Parathyroid adenoma (tissue), 2 donors: ENCODE data around the gene SKOR1.

Source experiments
- H2AFZ ChIP-seq: fragments of 300-600 bp; sonication (generic); one replicate; pipeline ENCODE4 v1.7.0; 2017; ENCODE audit warnings: antibody characterized with exemption, mild to moderate bottlenecking
- H3K27ac ChIP-seq: fragments of 300-600 bp; sonication (generic); one replicate; pipeline ENCODE4 v1.7.0; 2017
- H3K27me3 ChIP-seq: fragments of 300-600 bp; sonication (generic); one replicate; pipeline ENCODE4 v1.7.0; 2017; ENCODE audit warnings: low read length; ENCODE audit not compliant: control insufficient read depth, insufficient read depth
- H3K36me3 ChIP-seq: fragments of 300-600 bp; sonication (generic); one replicate; pipeline ENCODE4 v1.7.0; 2017; ENCODE audit warnings: low read length; ENCODE audit not compliant: control insufficient read depth, insufficient read depth
- H3K4me1 ChIP-seq: fragments of 300-600 bp; sonication (generic); one replicate; pipeline ENCODE4 v1.7.0; 2017; ENCODE audit warnings: control low read depth
- H3K4me2 ChIP-seq: fragments of 300-600 bp; sonication (generic); one replicate; pipeline ENCODE4 v1.7.0; 2017; ENCODE audit warnings: low read length
- H3K4me3 ChIP-seq: fragments of 300-600 bp; sonication (generic); one replicate; pipeline ENCODE4 v1.7.0; 2017; ENCODE audit warnings: low read depth, low read length
- H3K79me2 ChIP-seq: fragments of 300-600 bp; sonication (generic); one replicate; pipeline ENCODE4 v1.7.0; 2017; ENCODE audit warnings: control low read depth
- H3K9ac ChIP-seq: fragments of 300-600 bp; sonication (generic); one replicate; pipeline ENCODE4 v1.7.0; 2017; ENCODE audit warnings: mild to moderate bottlenecking
- H3K9me3 ChIP-seq: fragments of 300-600 bp; sonication (generic); one replicate; pipeline ENCODE4 v1.7.0; 2017; ENCODE audit warnings: low read length; ENCODE audit not compliant: control insufficient read depth
- CTCF ChIP-seq: fragments of 300-600 bp; sonication (generic); IDR thresholded peaks from one replicate; pipeline ENCODE4 v1.7.0; 2017; ENCODE audit warnings: antibody characterized with exemption, mild to moderate bottlenecking
- donor health status: primary hyperparathyroidism.

Gene SKOR1

DNA sequence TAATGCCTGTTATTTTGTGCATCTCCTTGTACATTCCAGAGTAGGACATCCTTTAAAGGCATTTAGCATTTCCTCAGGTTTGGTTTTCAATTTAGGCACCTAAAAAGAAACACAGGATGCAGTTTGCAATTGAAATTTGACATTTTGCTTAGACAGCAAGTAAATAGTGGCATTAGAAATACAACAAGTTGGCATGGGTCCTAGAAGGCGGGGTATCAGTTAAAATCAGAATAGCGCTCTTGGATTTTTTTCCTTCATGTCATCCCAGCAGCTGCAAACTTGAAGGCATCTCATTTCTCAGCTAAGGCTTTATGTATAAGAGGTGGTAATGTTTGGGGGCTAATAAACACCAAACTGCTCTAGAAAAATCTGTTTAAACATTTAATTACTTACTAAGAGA, 47.5 kb upstream of the SKOR1 start:
- H3K4me2 ChIP-seq: no peak overlapping the region
- no peak for TF ChIP-seq CTCF
- H2AFZ ChIP-seq: no peak overlapping the region
- no peaks in the 10 kb centered on the region for H3K79me2 ChIP-seq
- H3K4me1 ChIP-seq: no peaks in the 10 kb centered on the region
- H3K9me3 ChIP-seq: no peaks in the 10 kb centered on the region
- H3K4me3 ChIP-seq: no peak overlapping the region
- H3K27ac ChIP-seq: no peak overlapping the region
- H3K36me3 ChIP-seq: no peaks in the 10 kb centered on the region
- no peak overlapping the region for H3K9ac ChIP-seq
- no peaks in the 10 kb centered on the region for H3K27me3 ChIP-seq

- TF ChIP-seq CTCF: no peak
- no peak overlapping the region for H3K9ac ChIP-seq
- H2AFZ ChIP-seq: no peak overlapping the region
- H3K27ac ChIP-seq: no peak overlapping the region
- no peaks in the 10 kb centered on the region for H3K36me3 ChIP-seq
- H3K27me3 ChIP-seq: no peaks in the 10 kb centered on the region
- no peaks in the 10 kb centered on the region for H3K4me1 ChIP-seq
- no peaks in the 10 kb centered on the region for H3K79me2 ChIP-seq
- H3K4me2 ChIP-seq: no peak overlapping the region
- no peaks in the 10 kb centered on the region for H3K9me3 ChIP-seq
- no peak overlapping the region for H3K4me3 ChIP-seq
Observed at GRCh38 chr15:67778968-67779548, 46.3 kb upstream of the SKOR1 start.

- Histone ChIP-seq H3K9ac (no peak overlapping the region), H3K4me3 (no peak overlapping the region), H3K79me2 (no peaks in the 10 kb centered on the region), H3K27me3 (no peaks in the 10 kb centered on the region), H2AFZ (no peak overlapping the region), H3K4me1 (no peaks in the 10 kb centered on the region), H3K9me3 (no peaks in the 10 kb centered on the region), H3K4me2 (no peak overlapping the region), H3K36me3 (no peaks in the 10 kb centered on the region), H3K27ac (no peak overlapping the region)
- TF ChIP-seq CTCF: no peak
Observed at GRCh38 chr15:67779549-67780111, 45.7 kb upstream of the SKOR1 start.

DNA sequence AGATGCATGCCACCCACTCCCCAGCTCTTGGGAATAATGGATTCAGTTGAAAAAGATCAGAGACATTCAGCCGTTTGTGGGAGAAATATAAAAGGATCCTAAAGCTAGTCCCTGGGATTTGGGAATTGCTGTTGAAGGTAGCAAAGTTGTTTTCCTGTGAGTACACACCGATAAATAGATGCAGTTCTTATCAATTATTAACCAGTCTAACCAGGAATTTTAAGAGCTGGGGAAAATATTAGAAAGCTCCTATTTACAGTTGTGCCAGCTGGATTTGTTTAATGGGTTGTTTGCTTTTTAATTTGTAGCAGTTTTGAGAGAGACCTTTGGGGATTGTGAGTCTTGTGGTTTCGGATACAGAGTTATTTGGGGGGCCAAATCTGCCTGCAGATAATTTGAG, 44.2 kb upstream of the SKOR1 start:
- TF ChIP-seq CTCF: no peak
- H3K4me1 ChIP-seq: no peaks in the 10 kb centered on the region
- no peaks in the 10 kb centered on the region for H3K9me3 ChIP-seq
- H3K4me3 ChIP-seq: no peak overlapping the region
- H3K27ac ChIP-seq: no peak overlapping the region
- H3K36me3 ChIP-seq: no peaks in the 10 kb centered on the region
- no peak overlapping the region for H3K9ac ChIP-seq
- H2AFZ ChIP-seq: no peak overlapping the region
- no peaks in the 10 kb centered on the region for H3K79me2 ChIP-seq
- H3K27me3 ChIP-seq: no peaks in the 10 kb centered on the region
- H3K4me2 ChIP-seq: no peak overlapping the region
